GM10266 (cell line): ENCODE measurements around the gene CD81.

Experiments
- DNase-seq: peaks from one replicate; pipeline ENCODE4 v3.0.0; 2012; ENCODE audit errors: extremely low spot score
- CTCF ChIP-seq: IDR thresholded peaks from 2 replicates; pipeline ENCODE4 v1.5.1; 2012; ENCODE audit warnings: mild to moderate bottlenecking, low read depth; ENCODE audit not compliant: control insufficient read depth, insufficient read depth; ENCODE audit errors: missing control alignments

The CD81 gene

GRCh38 chr11:2383852-2384804, 7.0 kb downstream of the CD81 start:
- DNase-seq = peak; percentile 90

DNA sequence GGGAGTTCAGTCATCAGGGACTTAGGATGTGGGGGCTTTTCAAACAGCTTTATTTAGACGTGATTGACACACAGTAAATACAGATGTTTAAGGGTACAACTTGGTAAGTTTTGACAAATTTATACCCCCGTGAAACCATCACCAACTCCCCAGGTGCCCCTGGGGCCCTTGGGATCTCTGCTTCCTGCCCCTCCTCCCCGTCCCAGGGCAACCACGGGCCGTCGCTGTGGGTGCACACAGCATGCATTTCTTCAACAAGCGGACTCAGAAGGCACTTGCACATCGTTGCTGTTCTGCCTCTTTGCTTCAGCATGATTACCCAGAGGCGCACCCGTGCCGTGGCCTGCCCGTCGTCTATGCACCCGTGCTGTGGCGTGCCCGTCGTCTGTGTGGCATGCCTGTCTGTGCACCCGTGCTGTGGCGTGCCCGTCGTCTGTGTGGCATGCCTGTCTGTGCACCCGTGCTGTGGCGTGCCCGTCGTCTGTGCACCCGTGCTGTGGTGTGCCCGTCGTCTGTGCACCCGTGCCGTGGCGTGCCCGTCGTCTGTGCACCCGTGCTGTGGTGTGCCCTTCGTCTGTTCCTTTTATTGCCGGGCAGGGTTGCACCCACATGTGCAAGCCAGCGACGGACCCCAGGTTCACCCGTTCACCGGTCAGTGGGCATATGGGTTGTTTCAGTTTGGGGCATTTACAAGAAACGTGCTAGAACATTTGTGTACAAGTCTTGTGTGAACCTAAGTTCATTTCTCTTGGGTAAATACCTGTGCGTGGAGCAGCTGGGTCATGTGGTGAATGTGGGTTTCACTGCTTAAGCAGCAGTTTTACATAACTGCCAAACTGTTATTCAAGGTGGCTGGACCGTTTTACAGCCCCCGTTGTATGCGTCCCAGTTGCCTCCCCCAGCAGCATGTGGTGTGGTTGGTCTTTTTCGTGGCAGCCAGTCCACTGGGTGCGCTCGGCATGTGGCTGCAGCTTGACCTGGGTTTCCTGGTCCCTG, 8.3 kb downstream of the CD81 start:
- DNase-seq = peak; percentile 61
- no peak for TF ChIP-seq CTCF

More at GRCh38 chr11:2383852-2384804, 7.0 kb downstream of the CD81 start:
- TF ChIP-seq CTCF = no peak

DNA sequence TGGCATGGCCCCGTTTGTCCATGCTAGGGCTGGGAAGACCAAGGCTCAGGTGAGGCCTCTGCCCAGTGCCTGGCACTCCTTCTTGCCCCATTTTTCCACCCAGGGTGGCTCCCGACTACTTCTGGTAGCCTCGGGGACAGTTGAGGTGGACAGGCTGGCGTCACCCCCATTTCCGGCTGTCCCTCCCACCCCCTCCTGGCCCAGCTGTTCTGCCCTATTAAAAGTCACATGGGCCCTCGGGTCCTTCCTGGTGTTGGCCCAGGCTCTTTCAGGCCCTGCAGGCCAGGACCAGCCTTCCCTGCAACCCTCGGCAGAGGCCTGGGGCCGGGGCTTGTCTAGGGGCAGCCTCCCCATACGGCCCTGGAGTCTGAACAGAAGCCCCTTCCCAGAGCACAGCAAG, 9.5 kb downstream of the CD81 start:
- no peak for DNase-seq
- no peak for TF ChIP-seq CTCF

GRCh38 chr11:2387266-2387987, 10.3 kb downstream of the CD81 start:
- TF ChIP-seq CTCF = no peak

GRCh38 chr11:2388431-2389376, 11.6 kb downstream of the CD81 start:
- DNase-seq = no peak
- TF ChIP-seq CTCF = no peak

More at GRCh38 chr11:2387266-2387987, 10.3 kb downstream of the CD81 start:
- peak; percentile 67 for DNase-seq
